Stimulated activated CD4-positive, alpha-beta T cell treated with anti-CD3 and anti-CD28 coated beads, Interleukin-1b, Interleukin-23, amount 100 ng/mL, for 24 hours (primary cell): ENCODE data around the gene PDK2.
"Not testable (repeated sequence)": the region's sequence is repeated elsewhere in the genome, so short reads cannot be mapped to it uniquely, and the experiment has no call there.

Source experiments
- DNase-seq, 4 experiments: peaks; one replicate each; pipeline ENCODE4 v3.0.0-alpha.2; 2020; ENCODE audit warnings: low read depth in 4 of 4, low spot score in 1 of 4

PDK2 gene

DNA sequence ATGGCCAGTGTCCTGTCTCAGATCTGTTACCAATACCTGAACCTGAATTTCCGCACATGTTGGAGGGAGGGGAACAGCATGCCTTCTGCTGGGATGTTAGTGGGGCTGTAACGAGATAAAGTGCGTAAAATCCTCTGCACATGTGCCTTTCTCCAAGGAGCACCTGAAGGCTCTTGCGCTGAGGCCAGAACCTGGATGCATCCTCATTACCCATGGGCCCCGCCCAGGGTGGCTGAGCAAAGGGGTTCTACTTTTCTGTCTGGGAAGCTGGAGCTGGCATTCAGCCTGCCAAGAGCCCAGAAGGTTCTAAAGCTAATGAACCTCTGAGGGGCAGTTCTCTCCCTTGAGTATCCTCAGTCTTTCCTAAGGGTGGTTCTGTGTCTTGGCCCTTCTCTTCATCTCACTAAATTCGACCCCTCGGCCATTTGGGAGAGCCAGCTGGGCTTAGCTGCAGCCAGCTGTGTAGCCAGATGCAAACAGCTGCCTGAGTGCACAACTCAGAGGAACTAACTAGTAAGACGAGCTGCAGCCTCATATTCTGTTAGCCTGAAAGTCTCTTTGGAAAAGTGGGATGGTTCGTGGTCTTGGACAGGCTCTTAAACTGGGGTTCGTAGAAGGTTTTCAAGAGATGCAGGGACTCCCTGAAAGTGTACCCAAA is 36.7 kb upstream of the PDK2 start:
- DNase-seq, result no peak

DNA sequence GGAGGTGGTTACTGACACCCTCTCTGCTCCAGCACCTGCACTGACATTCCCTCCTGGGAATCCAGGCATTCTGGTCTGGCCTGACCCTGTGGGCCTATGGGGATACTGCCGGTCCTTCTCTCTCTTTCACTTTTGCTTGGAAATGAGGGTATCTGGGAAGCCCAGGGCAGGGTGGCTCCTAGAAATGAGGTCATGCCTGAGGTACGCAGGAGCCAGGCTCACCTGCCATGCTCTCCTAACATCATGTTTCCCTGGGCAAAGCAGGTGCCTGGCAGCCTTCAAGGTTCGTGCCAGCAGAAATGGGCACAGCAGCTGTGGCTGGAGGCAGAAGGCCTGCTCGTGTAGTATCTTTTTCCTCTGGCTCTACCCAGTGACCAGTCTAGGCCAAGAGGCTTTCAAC is 35.9 kb upstream of the PDK2 start:
- no peak for DNase-seq

DNA sequence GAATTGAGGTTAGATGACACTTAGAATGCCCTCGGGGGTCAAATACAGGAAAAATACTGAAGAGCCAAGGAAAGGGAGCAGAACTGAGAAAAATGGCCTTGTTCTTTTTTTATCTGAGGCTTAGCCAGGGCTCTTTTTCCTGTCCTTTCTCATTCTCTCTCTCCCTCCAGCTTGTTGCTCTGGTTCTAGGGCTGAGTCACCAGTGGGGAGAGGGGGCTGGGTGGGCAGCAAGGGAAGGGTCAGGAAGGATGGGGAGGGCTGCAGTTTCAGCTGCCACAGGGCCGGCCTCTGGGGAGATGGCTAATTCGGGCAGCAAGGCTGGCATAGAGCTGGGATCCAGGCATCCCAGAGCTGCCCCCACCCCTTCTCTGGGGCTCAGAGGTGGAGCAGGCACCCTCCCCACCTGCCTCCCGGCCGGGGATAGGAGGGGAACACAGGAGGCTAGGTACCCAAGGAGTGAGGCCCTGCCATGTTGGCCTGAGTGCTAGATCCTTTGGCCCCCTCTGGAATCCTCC is 35.3 kb upstream of the PDK2 start:
- DNase-seq, result no peak

DNA sequence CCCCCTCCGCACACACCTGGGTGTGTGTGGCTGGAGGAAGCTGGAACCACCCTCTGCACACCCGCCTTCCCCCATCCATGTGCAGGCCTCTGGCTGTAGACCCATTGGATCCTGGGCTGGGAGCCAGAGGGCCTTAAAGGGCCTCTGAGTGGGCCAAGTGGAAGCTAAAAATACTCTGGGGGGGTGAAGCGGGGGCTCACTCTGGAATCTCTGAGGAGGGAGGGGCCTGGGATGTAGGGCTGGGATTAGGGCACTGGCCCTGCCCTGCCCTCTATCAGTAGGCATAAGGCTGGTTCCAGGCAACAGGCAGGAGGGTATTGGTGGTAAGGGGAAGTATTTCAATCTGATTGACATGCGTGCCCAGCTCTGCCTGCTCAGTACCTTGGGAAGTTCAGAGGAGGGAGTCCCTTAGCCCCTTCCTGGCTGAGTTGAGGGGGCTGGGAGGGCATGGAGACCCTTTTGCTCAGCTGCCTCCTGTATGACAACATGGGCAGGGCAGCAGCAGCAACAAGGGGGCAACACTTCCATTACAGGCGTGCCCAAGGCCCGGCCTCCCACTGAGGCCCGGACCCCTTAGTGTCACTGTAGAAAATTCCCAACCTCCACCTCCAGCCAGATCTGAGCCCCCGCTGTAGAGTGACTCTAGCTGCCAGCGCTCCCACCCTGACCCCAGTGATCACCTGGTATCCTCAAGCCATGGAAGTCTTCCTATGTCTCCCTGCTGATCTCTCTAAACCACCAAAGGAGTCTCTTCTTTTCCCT is 34.0 kb upstream of the PDK2 start:
- DNase-seq, result no peak

DNA sequence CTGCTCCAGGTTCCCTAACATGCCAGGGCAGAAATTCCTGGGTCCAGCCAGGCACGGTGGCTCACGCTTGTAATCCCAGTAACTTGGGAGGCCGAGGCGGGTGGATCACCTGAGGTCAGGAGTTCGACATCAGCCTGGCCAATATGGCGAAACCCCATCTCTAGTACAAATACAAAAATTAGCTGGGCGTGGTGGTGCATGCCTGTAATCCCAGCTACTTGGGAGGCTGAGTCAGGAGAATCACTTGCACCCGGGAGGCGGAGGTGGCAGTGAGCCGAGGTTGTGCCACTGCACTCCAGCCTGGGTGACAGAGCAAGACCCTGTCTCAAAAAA is 33.5 kb upstream of the PDK2 start:
- DNase-seq, result not testable (repeated sequence)

DNA sequence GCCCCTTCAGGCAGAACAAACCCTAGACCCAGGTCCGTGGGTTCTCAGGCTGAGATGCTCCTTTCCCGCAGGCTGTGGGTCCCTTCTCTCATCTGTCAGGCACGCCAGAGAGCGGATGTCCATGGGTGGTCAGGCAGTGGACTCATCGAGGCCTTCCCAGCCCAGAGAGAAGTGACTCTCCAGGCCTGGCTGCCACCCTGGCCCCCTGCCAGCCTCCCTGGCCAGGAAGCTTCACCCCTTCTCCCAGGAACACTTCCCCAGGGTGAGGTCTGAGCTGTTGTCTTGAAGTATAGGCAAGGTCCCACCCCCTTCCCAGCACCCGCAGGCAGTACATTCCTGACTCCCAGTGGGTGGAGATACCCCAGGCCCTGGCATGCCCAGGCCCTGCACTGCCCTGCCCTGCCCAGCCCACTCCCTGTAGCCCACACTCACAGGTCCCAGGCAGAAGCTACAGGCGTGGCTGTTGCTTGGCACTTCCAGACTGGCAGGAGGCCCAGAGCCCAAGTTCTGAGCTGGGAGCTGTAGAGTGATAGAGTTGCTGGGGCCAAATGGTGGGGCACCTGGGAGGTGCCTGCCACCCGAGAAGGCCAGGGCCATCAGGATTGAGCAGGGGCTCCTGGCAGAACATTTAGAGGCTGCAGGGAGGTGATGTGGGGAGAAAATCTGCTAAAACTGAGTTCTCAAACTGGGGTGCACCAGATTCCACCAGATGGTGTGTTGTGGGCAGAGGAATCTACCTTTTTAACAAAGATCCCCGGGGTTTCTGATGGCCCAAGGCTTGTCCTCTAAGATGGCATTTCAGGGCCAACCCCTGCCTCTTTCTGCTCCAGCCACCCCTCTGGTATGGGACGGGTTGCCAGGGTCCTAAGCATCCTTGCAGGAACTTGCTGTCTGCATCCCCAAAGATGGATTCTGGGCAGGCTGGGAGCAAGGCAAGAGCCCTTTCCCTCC is 32.6 kb upstream of the PDK2 start:
- no peak for DNase-seq

DNA sequence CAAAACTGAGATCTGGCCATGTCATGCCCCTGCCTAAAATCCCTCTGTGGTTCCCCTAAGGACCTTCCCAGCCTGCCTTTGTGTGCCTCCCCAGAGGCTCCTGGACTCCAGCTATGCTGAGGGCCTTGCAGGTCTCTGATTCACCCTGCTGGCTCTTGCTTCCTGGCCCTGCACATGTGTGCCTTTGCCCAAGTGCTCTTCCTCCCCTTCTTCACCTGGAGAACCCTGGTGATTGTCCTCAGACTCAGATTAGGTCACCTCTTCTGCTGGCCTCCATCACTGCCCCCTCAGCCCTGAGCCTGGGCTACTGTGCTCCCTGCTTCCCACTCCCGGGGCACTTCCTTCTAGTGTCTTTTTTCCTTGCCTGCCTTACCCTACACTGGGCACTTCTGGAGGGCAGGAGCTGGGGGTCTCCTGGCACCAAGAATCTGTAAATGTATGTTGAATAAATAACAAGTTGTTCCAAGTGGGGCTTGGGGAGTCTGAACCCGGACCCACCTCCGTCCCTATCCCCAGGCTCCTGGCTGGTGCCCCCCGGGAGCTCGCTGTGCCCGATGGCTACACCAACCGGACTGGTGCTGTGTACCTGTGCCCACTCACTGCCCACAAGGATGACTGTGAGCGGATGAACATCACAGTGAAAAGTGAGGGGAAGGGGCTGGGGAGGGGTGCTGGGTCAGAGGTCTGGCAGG is 31.4 kb upstream of the PDK2 start:
- DNase-seq, result no peak

DNA sequence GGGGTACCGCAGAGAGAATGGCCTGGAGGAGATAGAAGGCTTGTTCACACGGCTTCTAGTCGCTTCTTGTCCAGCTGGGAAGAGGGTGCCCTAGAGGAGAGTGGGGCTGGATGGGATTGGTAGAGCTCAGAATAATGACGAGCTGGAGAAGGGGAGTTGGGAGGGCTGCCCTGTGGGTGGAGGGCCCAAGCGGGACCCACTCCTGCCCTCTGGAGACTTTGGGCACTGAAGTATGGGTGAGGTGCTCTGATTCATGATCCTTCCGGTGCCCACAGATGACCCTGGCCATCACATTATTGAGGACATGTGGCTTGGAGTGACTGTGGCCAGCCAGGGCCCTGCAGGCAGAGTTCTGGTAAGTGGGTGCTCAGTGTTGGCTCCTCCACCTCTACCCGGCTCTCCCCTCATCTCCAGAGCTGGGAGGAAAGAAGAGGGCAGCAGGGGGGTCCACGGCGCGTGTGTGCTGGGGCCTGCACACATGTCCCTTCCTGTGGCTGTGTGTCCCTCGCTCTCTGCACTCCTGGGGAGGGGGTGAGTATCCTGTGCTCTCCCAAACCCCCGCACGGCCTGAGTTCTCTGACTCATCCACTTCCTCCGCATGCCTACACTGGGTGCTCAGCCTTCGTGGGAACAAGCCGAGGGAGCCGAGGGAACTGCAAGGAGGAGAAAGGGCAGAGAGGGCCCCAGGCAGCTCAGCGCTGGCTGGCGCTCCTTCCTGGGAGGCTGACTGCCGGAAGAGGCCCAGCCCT is 30.7 kb upstream of the PDK2 start:
- no peak for DNase-seq

DNA sequence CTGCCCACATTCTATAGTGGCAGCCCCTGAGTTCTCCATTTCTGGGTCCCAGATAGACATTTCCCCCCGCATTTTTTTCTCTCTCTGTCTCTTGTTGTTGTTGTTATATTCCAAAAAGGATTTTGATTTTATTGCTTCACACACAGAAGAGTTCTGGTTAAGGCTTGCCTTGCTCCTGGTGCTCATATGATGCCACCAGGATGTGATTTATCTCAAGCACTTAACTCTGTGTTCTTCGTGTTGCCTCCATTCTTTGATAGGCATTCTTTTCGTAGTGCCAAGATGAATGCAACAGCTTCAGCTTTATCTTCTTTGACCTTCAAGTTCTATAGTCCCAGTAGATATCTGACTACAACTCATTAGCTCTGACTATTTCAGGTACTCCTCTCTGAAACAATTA is 30.1 kb upstream of the PDK2 start:
- no peak for DNase-seq

DNA sequence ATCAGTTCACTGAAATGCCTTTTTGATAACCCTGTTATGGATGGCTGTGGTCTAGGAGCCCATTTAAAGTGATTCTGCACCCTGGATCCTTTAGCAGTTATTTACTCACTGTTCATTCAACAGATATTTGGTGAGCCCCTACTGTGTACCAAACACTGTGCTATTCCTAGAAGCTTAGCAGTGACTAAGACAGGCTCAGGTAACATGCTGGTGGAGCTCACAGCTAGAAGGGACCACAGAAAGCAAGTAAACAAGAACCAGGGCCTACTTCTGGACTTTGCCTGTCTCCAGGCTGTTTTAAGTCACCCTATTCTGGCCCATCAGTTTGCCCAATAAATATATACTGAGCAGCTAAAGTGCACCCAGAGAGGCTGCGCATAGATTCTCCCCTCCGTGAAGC is 28.2 kb upstream of the PDK2 start:
- DNase-seq, result no peak

DNA sequence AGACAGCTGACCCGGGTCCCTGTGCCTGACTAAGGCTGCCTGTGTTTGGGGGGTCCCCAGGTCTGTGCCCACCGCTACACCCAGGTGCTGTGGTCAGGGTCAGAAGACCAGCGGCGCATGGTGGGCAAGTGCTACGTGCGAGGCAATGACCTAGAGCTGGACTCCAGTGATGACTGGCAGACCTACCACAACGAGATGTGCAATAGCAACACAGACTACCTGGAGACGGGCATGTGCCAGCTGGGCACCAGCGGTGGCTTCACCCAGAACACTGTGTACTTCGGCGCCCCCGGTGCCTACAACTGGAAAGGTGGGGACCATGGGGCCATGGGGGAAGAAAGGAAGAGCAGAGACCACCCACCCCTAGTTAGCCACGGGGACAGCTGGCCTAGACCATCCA is 27.2 kb upstream of the PDK2 start:
- no peak for DNase-seq

DNA sequence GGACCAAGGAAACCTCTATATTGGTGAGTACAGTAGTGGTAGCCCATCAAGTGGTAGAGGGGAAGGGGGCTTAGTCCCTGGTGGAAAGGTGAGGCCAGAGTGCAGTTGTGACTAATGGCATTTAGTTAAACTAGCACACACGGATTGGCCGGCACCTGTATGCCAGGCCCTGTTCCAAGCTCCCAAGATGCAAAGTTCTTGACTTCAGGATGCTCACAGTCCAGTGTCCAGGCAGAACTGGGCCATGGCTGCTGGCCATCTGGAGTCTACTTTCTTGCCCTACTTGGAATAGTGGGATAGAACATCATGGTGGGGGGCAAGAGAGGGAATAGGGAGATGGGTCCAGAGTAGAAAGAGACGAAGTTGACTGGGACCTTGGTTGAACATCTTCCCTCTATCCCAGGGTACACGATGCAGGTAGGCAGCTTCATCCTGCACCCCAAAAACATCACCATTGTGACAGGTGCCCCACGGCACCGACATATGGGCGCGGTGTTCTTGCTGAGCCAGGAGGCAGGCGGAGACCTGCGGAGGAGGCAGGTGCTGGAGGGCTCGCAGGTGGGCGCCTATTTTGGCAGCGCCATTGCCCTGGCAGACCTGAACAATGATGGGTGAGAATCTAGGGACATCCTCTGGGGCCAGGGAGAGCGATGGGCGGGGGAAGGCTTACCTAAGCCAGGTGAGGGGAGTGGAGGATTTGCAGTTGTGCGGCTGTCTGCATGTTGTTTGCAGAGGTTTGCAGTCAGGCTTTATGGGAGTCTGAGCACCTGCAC is 24.1 kb upstream of the PDK2 start:
- no peak for DNase-seq

DNA sequence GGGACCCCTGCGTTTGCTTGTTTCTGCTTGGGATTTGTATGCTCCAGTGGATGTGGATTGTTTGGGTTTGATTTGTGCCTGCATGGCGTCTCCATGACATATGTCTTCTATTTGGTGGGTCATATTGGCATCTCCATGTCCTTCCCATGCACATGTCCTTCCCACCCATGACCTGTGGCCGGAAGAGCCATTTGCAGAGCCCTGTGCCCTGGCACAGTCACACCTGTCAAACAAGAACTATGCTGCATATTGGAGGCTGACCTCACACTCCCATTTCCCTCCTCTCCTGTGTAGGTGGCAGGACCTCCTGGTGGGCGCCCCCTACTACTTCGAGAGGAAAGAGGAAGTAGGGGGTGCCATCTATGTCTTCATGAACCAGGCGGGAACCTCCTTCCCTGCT is 23.5 kb upstream of the PDK2 start:
- DNase-seq, result no peak

DNA sequence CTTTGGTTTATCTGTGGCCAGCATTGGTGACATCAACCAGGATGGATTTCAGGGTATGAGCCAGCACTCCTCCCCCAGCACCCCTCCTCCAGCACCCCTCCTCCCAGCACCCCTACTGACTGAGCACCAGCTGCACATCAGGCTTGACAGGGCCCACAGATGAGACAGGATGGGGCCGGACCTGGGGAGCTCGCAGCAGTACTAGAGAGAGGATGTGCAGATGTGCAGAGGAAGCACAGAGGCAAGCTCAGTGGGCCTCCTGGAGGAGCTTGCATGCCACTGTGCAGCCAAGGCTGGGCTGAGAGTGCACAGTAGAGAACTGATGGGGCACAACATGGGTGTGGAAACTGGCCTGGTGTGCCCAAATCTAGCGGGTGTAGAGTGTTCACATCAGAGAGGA is 23.0 kb upstream of the PDK2 start:
- no peak for DNase-seq

DNA sequence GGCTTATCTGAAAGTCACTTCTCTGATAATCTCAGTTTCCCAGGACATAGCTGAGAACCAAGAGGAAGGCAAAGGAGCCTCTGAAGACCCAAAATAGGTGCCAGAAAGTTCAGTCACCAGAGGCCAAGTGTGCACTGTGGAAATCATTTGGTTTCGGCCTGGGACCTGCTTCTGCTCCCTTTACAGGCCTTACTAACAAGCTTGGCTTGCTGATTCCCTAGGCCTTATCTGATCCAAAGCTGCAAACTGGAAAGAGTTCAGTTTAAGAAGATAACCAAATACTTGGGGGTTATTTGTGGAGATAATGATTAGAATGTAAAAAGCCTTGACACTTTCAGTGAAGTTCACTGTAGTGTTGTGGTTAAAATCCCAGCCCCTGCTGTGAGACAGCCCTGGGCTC is 22.2 kb upstream of the PDK2 start:
- DNase-seq, result no peak

DNA sequence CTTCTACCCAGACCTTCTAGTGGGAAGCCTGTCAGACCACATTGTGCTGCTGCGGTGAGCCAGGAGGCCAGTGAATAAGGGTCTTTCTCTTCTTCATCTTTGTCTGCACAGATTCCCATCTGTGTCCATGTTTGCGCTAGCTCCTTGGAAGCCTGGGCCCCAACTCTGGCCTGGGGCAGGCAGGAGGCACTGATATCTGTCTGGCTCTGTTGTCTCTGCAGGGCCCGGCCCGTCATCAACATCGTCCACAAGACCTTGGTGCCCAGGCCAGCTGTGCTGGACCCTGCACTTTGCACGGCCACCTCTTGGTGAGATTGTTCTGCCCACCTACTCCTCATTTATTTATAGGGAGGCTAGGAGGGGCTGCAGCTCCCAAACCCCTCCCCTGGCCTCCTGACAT is 20.9 kb upstream of the PDK2 start:
- no peak for DNase-seq

DNA sequence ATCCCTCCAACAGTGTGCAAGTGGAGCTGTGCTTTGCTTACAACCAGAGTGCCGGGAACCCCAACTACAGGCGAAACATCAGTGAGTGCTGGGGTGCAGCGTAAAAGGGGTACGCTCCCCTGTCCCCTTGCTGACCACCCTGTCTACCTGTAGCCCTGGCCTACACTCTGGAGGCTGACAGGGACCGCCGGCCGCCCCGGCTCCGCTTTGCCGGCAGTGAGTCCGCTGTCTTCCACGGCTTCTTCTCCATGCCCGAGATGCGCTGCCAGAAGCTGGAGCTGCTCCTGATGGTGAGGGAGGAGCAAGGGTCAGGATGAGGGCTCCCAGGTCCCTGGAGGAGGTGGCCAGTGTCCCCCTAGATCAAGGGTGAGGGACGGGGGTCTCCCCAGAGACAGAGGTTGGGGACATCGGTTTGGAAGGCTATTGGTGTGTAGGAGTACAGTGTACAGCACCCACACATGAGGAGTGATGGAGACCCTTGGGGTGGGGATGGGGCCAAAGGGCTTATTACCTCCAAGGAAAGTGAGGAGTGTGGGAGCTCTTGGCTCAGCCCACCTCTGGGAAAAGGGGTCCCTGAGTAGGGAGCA is 19.6 kb upstream of the PDK2 start:
- DNase-seq, result no peak

DNA sequence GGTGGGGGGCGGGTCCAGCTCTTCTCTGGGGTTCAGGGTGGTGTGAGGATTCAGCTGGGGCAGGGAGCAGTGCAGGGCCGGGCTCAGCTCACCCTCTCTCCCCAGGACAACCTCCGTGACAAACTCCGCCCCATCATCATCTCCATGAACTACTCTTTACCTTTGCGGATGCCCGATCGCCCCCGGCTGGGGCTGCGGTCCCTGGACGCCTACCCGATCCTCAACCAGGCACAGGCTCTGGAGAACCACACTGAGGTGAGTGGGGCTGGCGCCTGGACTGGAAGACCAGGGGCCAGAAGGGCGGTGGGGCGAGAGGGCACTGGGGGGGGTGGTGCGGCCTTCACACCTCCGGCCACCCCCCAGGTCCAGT is 18.9 kb upstream of the PDK2 start:
- DNase-seq, result no peak

DNA sequence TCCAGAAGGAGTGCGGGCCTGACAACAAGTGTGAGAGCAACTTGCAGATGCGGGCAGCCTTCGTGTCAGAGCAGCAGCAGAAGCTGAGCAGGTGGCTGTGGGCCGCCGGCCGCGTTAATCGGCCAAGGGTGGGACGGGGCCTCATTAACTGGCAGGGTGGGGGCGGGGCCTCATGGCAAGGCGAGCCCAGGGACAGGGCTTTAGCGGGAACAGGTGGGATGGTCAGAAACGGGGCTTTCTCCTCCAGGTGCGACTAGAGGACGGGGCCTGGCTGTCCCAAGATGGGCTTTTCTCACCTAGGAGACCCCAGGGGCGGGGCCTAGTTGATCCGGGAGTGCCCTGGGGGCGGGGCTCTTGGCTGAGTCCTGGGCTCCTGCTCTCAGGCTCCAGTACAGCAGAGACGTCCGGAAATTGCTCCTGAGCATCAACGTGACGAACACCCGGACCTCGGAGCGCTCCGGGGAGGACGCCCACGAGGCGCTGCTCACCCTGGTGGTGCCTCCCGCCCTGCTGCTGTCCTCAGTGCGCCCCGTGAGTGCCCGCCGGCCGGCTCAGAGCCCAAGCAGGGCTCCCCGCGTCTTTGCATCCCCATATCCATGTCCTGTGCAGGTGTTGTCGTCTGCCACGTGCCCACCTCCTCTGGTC is 18.4 kb upstream of the PDK2 start:
- DNase-seq, result no peak
